ENCODE results near the gene MYL4.
"Not testable (repeated sequence)": the region's sequence is repeated elsewhere in the genome, so short reads cannot be mapped to it uniquely, and the experiment has no call there.

DNA sequence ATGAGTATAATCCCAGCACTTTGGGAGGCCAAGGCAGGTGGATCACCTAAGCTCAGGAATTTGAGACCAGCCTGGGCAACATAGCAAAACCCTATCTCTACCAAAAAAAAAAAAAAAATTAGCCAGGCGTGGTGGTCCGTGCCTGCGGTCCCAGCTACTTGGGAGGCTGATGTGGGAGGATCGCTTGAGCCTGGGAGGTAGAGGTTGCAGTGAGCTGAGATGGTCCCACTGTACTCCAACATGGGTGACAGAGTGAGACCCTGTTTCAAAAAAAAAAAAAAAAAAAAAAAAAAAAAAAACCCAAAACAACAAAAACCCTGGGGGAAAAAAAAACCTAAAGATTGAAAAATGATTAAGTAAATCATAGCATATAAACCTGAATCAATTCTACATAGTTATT is 28.2 kb upstream of the MYL4 start:
- TF ChIP-seq, protein P1, sequence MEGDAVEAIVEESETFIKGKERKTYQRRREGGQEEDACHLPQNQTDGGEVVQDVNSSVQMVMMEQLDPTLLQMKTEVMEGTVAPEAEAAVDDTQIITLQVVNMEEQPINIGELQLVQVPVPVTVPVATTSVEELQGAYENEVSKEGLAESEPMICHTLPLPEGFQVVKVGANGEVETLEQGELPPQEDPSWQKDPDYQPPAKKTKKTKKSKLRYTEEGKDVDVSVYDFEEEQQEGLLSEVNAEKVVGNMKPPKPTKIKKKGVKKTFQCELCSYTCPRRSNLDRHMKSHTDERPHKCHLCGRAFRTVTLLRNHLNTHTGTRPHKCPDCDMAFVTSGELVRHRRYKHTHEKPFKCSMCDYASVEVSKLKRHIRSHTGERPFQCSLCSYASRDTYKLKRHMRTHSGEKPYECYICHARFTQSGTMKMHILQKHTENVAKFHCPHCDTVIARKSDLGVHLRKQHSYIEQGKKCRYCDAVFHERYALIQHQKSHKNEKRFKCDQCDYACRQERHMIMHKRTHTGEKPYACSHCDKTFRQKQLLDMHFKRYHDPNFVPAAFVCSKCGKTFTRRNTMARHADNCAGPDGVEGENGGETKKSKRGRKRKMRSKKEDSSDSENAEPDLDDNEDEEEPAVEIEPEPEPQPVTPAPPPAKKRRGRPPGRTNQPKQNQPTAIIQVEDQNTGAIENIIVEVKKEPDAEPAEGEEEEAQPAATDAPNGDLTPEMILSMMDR (IDR thresholded peaks at IDR 0.05; ENCODE audit: low read length) = not testable (repeated sequence)
- not testable (repeated sequence) for TF ChIP-seq EZH2 (IDR thresholded peaks at IDR 0.05; ENCODE audit: borderline replicate concordance, low read length)
